ENCODE measurements around the gene SATL1.

DNA sequence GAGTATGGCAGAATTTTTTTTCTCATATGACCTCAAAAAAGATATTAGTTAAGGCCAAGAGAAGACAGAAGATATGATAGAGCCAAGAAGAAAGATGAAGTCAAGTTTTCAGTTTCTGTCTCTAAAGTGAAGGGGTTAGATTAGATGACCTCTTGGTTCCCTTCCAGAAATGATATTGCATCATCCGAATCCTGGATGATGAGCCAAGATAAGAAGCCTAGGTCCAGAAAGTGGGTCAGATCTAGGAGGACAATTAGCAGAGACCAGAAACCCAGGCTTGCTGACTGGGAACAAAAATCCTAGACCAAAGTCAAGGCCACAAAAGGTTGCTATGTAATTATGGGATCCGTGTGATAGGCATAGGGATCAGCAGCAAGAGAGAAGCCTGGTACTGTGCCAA is 20.2 kb downstream of the SATL1 start:
- TF ChIP-seq HDAC6 (IDR thresholded peaks at IDR 0.05; ENCODE audit: low read depth, low read length) = no peak
- TF ChIP-seq, protein P1, sequence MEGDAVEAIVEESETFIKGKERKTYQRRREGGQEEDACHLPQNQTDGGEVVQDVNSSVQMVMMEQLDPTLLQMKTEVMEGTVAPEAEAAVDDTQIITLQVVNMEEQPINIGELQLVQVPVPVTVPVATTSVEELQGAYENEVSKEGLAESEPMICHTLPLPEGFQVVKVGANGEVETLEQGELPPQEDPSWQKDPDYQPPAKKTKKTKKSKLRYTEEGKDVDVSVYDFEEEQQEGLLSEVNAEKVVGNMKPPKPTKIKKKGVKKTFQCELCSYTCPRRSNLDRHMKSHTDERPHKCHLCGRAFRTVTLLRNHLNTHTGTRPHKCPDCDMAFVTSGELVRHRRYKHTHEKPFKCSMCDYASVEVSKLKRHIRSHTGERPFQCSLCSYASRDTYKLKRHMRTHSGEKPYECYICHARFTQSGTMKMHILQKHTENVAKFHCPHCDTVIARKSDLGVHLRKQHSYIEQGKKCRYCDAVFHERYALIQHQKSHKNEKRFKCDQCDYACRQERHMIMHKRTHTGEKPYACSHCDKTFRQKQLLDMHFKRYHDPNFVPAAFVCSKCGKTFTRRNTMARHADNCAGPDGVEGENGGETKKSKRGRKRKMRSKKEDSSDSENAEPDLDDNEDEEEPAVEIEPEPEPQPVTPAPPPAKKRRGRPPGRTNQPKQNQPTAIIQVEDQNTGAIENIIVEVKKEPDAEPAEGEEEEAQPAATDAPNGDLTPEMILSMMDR (IDR thresholded peaks at IDR 0.05 in 2 of 3, conservative IDR thresholded peaks at IDR 0.05 in 1 of 3; ENCODE audit: insufficient read depth in 2 of 3, low read depth in 1 of 3, low read length in 3 of 3) = no peak
- TF ChIP-seq TAL1 (IDR thresholded peaks at IDR 0.05) = no peak
- TF ChIP-seq MTA1 (IDR thresholded peaks at IDR 0.05; ENCODE audit: borderline replicate concordance) = no peak
- TF ChIP-seq ADNP (tag; IDR thresholded peaks at IDR 0.05) = no peak
- no peak for TF ChIP-seq POLR2AphosphoS5 (IDR thresholded peaks at IDR 0.05; ENCODE audit: control insufficient read depth, insufficient read depth, low read depth, low read length)
- TF ChIP-seq ATF1 (CRISPR knock-in tag; IDR thresholded peaks at IDR 0.05) = no peak
- TF ChIP-seq ATF1 (tag; IDR thresholded peaks at IDR 0.05) = no peak
- no peak for TF ChIP-seq JUNB (CRISPR knock-in tag; conservative IDR thresholded peaks at IDR 0.05)

Measured in K562 (cell line).